GM12872 (cell line): Measurements from ENCODE around the gene IMPG2.

ENCODE experiments used
- TF ChIP-seq, protein P1 (sequence below): IDR thresholded peaks from 3 replicates; pipeline ENCODE4 v1.5.1; 2011; ENCODE audit warnings: low read depth, mild to moderate bottlenecking, low read length, moderate library complexity; ENCODE audit not compliant: insufficient read depth

Gene IMPG2

DNA sequence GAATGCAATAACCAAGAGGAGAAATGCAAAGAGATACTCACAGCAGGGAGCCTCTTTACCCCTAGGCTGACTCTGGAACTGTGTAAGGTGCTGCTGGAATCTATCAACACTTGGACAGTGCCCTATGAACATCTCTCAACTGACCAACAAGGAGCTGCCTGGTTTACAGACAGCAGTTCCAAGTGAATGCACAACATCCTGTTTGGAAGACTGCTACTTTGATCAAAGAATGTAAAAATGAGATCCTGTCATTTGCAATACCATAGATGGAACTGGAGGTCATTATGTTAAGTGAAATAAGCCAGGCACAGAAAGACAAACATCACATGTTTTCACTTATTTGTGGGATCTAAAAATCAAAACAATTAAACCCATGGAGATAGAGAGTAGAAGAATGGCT lies 136.3 kb downstream of the IMPG2 start:
- TF ChIP-seq, protein P1, sequence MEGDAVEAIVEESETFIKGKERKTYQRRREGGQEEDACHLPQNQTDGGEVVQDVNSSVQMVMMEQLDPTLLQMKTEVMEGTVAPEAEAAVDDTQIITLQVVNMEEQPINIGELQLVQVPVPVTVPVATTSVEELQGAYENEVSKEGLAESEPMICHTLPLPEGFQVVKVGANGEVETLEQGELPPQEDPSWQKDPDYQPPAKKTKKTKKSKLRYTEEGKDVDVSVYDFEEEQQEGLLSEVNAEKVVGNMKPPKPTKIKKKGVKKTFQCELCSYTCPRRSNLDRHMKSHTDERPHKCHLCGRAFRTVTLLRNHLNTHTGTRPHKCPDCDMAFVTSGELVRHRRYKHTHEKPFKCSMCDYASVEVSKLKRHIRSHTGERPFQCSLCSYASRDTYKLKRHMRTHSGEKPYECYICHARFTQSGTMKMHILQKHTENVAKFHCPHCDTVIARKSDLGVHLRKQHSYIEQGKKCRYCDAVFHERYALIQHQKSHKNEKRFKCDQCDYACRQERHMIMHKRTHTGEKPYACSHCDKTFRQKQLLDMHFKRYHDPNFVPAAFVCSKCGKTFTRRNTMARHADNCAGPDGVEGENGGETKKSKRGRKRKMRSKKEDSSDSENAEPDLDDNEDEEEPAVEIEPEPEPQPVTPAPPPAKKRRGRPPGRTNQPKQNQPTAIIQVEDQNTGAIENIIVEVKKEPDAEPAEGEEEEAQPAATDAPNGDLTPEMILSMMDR, result no peak

DNA sequence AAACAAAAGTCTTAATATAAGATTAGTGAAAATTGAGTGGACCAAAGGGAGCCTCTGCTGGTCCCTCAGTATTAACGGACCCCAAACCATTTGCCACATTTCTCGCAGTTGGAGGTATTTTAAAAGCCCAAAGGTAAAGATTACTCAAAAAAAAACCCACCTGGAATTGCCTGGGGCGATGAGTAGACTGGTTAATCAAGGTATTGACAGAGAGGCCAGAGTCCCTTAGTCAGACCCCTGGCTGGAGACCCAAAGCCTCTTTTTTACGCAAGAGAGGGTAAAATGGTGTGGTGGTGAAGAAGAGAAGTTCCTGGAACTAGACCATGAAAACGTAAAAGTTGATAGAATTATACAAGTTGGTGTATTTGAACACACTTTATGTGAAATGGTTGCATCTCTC lies 137.2 kb downstream of the IMPG2 start:
- TF ChIP-seq, protein P1, result no peak

DNA sequence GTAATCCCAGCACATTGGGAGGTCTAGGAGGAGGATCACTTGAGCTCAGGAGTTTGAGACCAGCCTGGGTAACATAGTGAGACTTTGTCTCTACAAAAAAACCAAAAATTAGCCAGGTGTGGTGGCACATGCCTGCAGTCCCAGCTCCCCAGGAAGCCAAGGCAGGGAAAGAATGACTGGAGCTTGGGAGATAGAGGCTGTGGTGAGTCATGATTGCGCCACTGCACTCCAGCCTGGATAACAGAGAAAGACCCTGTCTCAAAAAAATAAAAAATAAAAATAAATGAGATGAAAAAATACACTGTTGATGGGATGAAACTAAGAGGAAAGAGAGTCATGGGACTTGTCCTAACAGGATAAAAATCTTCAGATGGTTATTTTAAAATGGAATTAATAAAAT lies 137.6 kb downstream of the IMPG2 start:
- TF ChIP-seq, protein P1, result no peak

DNA sequence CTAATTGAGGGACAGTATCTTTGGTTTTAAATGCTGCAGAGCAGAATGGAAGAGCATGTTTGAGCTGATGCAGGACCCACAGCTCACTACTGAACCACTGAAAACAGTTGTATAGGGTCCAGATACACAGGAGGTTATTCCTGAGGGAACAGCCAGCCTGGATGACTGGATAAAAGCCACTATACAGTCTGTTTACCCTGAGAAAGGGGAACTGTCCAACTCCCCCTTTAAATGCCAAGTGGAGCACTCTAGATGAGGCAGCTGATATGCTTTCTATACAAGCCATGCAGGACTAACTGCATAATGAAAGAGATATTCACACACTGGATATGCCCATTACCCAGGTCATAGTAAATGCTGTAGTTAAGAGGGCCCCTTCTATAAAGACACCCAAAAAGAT lies 138.6 kb downstream of the IMPG2 start:
- TF ChIP-seq, protein P1, result no peak

DNA sequence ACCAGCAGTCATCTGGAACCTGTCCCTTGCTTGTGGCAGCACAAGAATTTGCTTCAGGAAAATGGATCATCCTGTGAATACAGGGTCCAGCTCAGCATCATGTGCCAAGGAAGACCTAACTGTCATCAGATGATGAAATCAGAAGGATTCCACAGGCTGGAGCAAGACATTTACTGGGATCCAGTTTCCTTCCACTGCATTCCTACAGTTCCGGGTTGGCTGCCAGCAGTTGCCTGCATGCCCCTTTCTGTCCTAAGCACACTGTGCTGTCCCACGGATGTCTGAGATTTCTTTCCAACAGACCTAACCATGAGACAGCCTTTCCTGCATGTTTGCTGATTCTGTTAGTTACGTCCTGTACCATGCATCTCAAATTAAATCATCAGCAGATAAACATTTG lies 140.7 kb downstream of the IMPG2 start:
- TF ChIP-seq, protein P1, result no peak

DNA sequence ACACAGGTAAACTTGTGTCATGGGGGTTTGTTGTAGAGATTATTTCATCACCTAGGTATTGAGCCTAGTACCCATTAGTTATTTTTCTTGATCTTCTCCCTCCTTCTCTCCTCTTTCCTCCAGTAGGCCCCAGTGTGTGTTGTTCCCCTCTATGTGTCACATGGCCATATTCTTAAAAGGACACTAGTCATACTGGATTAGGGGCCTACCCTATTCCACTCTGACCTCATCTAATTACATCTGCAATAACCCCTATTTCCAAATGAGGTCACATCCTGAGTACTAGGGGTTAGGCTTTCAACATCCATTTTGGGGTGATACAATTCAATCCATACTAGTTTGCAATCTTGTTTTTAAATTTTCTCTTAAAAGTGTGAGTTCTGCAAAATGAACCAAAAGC lies 142.8 kb downstream of the IMPG2 start:
- TF ChIP-seq, protein P1, result no peak
